Kidney epithelial cell (primary cell): ENCODE results near the gene SDK2. TPM values are rescaled to one million over a fixed set of nuclear protein-coding genes. Genes with fewer than 3 reads are reported as not detected.

Source experiments
- DNase-seq: peaks from one replicate; pipeline ENCODE4 v3.0.0-alpha.2; 2010; ENCODE audit warnings: low read depth
- H3K27me3 ChIP-seq: 2 replicates; pipeline ENCODE4 v1.6.0; 2011; ENCODE audit warnings: low read length; ENCODE audit not compliant: control insufficient read depth, insufficient read depth
- H3K36me3 ChIP-seq: 2 replicates; pipeline ENCODE4 v1.5.1; 2011; ENCODE audit warnings: low read length; ENCODE audit not compliant: control insufficient read depth, insufficient read depth
- H3K4me3 ChIP-seq: 2 replicates; pipeline ENCODE4 v1.5.1; 2011; ENCODE audit warnings: low read depth, mild to moderate bottlenecking, control low read depth, low read length
- total RNA-seq: library from RNA; depleted of rRNA; stranded (reverse); fragments of >200 nt; gene quantifications from 2 replicates; pipeline ENCODE4 v1.2.3, GENCODE V29; 2015
- TF ChIP-seq, protein P1 (sequence below): IDR thresholded peaks from 2 replicates; pipeline ENCODE4 v1.5.1; 2011; ENCODE audit warnings: mild to moderate bottlenecking, moderate library complexity, low read length, control low read depth, inconsistent platforms; ENCODE audit not compliant: insufficient read depth, poor library complexity, severe bottlenecking

SDK2 gene
- total RNA-seq, 1 donor from 2014 or later: 1.2 TPM

DNA sequence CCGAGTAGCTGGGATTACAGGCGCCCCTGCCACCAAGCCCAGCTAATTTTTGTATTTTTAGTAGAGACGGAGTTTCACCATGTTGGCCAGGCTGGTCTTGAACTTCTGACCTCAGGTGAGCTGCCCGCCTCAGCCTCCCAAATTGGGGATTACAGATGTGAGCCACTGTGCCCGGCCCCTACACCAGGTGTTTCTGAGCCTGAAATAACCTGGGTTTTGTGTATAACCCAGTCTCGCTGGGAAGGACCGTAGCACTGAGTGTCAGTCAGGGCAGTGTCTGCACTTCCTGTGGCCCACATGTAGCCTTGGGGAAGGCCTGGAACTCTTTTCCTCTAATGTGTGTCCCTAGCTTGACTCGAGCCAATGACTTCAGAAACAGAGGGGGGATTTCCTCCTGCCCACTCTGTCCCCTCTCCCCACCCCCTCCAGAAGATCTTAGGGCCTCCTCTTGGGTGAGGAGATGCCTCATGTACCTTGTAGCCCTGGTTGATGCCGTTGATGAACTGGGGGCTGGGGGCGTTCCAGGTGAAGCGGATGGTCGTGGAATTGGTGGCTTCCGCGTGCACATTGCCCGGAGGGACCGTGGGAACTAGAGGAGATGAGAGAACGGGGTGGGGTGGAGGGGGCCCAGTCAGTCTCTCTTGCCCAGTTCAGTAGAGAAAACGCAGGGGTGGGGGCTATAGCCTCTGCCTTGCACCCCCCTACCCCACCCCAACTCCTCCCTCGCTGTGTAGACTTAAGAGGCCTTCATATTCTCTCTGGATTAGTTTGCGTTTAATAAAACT, 229.9 kb downstream of the SDK2 start:
- no peaks in the 10 kb centered on the region for H3K27me3 ChIP-seq
- TF ChIP-seq, protein P1, sequence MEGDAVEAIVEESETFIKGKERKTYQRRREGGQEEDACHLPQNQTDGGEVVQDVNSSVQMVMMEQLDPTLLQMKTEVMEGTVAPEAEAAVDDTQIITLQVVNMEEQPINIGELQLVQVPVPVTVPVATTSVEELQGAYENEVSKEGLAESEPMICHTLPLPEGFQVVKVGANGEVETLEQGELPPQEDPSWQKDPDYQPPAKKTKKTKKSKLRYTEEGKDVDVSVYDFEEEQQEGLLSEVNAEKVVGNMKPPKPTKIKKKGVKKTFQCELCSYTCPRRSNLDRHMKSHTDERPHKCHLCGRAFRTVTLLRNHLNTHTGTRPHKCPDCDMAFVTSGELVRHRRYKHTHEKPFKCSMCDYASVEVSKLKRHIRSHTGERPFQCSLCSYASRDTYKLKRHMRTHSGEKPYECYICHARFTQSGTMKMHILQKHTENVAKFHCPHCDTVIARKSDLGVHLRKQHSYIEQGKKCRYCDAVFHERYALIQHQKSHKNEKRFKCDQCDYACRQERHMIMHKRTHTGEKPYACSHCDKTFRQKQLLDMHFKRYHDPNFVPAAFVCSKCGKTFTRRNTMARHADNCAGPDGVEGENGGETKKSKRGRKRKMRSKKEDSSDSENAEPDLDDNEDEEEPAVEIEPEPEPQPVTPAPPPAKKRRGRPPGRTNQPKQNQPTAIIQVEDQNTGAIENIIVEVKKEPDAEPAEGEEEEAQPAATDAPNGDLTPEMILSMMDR: no peak
- no peak overlapping the region for H3K4me3 ChIP-seq
- no peak for DNase-seq
- H3K36me3 ChIP-seq: peaks cover 1% of the 10 kb centered on the region

DNA sequence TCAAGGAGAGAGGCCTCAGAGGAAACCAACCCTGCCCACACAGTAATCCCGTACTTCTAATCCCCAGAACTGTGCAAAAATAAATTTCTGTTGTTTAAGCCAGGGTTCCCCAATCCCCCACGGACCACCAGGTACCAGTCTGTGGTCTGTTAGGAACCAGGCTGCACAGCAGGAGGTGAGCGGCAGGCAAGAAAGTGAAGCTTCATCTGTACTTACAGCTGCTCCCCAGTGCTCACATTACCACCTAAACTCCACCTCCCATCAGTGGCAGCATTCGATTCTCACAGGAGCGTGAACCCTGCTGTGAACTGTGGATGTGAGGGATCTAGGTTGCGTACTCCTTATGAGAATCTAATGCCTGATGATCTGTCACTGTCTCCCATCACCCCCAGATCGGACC, 231.3 kb downstream of the SDK2 start:
- DNase-seq: no peak
- Histone ChIP-seq H3K4me3 (no peak overlapping the region), H3K27me3 (no peaks in the 10 kb centered on the region), H3K36me3 (no peaks in the 10 kb centered on the region)
- TF ChIP-seq, protein P1: no peak

DNA sequence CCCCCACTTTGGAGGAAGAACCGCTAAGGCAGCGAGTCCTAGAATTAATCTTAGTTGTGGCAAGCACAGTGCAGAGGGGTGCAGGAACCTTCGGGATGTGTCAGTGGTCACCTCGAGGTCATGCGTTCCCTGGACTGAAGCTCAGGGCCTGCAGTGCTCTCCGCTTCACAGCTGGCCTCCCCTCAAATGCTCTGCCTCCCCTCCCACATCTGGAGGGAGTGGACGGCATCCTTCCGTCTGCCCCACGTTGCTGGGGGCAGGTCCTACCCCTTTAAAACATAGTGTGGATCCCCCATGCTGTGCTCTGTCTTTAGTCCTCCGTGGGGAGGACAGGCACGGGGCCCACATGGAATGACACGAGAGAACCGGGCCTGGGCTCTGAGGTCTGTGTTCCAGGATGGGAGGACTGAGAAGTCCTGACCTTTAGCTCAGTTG, 232.9 kb downstream of the SDK2 start:
- H3K36me3 ChIP-seq: no peaks in the 10 kb centered on the region
- H3K4me3 ChIP-seq: no peak overlapping the region
- DNase-seq: no peak
- no peaks in the 10 kb centered on the region for H3K27me3 ChIP-seq
- TF ChIP-seq, protein P1: no peak

DNA sequence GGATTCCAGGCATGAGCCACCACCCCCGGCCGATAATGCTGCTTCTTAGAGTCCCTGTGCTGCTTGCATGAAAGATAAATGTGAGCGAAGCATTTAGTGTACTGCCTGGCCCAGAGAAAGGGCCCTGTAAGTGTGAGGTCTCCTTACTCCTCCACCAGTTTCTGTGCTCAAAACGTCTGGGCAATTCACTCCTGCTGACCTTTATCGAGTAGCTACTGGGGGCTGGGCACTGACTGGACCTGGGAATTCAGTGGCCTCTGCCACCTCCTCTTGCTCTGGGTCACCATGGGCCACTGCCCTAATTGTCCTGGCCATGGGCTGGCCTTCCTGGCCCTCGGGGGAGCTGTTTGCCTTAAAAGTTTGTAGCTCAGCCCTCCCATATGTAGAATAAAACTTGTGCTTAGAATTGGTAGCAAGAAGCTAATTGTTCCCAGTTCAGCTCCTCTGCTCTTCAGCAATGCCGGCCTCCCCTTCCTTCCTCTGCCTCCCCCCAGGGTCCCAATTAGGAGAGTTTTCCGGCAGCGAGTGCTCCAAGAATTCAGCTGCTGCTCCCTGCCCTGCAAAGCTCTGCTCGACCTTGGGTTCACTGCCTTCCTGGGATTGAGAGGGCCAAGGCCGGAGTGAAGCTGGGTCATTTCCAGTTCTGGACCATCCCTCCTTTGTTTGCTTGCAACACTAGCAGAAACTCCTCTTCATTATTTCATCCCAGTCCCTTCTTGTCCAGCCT, 233.5 kb downstream of the SDK2 start:
- no peak for DNase-seq
- H3K4me3 ChIP-seq: no peak overlapping the region
- TF ChIP-seq, protein P1: no peak
- H3K27me3 ChIP-seq: no peaks in the 10 kb centered on the region
- H3K36me3 ChIP-seq: no peaks in the 10 kb centered on the region

DNA sequence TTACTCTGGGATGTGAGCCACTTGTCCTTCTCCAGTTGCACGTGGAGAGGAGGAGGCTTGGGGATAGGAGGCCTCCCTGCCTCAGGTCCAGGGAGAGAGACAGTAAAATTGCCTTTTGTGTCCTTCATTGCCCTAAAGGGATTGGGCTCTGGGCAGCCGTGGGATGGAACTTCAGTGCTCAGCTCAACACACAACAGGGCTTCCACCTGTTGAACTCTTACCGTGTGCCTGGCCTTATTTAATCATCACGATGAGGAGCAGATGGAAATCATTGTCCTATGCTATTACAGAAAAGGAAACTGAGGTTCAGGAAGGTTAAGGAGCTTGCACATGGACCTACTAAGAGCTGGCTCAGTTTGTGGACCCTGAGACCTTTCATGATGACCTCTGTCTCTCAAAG, 240.0 kb downstream of the SDK2 start:
- Histone ChIP-seq H3K4me3 (no peak overlapping the region), H3K27me3 (no peaks in the 10 kb centered on the region), H3K36me3 (no peaks in the 10 kb centered on the region)
- no peak for DNase-seq
- TF ChIP-seq, protein P1: no peak
